ENCODE results near the gene CELF3.
A peak's percentile ranks its signal among the peaks of the same experiment; 100 is the strongest.
"Not testable (repeated sequence)": the region's sequence is repeated elsewhere in the genome, so short reads cannot be mapped to it uniquely, and the experiment has no call there.

The CELF3 gene

DNA sequence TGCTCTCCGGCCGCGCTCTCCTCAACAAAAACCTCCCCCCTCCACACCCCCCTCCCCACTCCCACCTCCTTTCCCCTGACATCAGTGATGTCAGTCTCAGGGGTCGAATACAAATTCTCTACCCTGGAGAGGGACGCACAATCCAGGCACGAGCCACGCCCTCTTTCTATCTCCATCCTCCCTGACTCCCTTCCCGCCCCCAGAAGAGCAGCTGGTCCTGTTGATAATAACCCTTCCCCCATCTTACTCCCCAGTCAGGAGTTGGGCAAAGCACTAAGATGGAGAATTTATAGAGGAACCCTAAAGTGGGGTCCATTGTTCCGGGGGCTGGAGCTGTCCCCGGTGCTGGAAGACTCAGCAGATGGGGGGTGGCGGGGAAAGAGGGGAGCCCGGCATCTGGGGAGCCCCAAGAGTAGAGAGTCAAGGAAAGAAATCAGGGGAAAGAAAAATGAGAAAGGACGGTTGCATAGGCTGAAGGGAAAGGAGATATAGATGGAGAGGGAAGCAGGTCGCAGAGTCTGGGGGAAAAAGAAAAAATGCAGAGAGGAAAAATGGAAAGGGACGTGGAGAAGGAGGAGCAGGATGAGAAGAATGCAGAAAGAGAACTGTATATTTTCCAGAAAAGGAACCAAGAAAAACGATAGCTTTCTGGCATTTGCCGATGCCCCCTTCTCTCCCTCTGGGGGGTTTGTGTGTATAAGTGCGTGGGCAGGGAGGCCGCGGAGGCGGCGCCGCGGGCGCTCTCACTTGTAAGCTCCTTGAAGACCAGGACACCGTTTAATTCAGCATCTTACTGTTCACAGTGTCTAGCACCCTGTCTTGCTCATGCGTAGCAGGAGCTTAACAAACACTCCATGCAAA, at the start of gene CELF3:
Gene CELF3 (minus strand): TSS at position 33 of the 861 bp plus-strand sequence. CDS start 783 bp downstream, outside the sequence.
- DNase-seq, result no peak

DNA sequence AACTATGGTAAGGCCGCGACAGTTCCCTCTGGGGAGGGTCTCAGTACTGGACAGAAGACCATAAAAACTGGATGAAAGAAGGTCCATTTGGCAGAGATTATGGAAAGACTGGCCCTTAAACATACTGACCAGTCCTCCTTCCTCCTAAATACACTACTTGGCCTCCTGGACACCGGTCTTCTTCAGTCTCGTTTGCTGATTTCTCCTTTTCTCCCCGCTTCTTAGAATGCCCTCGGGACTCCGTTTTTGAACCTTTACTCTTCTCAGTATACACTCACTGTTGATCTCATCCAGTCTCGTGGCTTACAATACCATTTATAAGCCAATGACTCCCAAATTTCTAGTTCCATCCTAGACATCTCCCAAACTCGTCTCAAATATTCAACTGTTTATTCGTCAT, 47.4 kb upstream of the CELF3 start:
- no peak for DNase-seq

DNA sequence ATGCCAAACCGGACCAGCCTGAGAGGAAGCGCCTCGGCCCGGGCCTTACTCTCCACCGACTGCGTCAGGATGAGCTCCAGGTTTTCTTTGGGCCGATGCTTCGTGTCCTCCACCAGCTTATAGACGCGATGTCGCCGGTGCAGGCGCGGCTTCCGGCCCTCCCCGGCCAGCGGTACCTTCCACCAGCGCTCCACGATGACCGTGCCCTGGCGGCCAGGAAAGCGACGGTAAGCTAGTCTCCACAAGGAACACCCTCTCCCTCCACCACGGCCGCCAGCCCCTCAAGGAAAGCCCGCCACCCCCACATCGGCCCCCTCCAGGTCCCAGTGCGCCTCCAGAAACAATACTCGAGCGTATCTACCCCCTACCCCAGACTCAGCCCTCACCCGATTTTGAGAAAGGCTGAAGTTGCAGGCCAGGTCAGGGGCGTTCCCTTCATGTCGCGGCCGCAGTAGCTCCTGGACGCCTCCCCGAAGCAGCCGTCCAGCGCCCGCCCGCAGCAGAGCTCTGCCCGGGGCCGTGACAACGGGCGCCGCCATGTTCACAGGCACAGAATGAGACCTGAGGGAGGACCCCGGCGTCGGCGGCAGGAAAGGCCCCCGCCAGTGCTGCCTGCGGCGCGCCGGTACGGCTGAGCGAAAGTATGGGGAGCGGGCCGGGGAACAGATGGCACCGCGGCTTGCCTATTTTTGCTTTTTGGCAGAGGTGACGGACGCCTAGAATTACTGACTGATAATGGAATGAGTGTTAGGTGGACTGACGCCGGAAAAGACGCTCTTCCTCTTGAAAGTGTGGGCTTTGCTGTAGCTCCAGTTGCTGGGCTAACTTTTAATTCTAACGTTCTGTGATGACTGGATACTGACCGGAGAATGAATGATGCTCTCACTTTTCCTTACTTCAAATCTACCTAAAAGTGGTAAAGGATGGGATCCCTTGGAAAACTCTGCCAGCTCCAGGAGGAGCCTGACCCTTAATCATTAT, 46.6 kb upstream of the CELF3 start, which contains the start of gene MRPL9:
Gene MRPL9 (minus strand): TSS at position 556 of the 981 bp plus-strand sequence. CDS start 17 bp downstream, at position 539.
- peak; percentile 93 for DNase-seq

GRCh38 chr1:151760597-151761385, 44.2 kb upstream of the CELF3 start:
- no peak for DNase-seq

- no peak for DNase-seq
Observed at GRCh38 chr1:151759241-151759640, 42.6 kb upstream of the CELF3 start.

- DNase-seq, result no peak
Observed at GRCh38 chr1:151756291-151756690, 39.7 kb upstream of the CELF3 start.

DNA sequence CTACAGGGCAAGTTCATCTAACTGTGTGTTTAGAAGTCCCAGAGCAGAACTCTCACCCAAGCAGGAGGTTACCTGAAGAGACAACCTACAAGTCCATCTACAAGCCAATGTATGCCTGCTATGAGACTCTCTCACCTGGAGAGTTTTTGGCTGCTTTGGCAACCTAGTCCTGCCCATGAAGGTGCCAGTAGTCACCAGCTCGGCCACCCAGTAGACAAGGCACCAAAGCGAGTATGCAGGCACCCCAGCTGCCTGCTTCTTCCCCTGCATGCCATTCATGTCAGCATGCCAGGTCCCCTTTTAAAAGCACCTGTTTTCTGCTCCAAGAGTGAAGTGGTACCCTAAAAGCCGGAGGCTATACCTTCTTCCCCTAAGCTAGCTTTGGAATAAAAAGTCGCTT, 24.9 kb upstream of the CELF3 start:
- no peak for DNase-seq

DNA sequence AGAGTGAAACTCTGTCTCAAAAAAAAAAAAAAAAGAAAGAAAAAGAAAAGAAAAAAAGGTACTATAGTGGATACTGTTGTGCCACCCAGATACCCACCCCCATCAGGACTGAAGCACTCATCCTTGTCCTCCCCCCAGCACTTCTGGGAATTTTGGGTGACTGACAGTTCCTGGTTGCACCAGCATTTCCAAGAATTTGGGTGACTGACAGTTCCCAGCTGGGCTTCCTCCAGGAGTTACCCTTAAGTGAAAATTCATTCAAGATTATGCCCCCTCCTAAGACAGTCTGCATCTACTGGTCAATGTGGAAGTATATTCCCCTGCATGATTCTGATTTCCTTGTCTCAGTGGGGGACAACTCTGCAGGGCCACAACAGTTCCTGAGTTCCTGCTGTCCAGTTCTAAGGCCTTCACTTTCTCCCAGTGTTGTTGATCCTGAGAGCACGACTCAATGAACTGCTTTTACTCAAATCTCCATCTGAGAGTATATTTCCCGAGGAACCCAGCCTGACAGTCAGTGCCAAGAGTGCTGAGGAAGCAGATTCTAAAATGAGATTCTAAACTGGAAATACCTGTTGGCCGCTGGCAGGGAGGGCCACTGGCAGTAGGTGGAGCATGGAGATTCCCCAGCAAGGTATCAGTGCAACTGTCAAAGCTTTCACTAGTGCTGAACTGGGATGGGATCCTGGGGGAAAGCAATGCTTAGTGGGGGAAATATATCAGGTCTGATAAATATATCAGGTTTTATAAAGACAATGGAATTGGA, 23.2 kb upstream of the CELF3 start:
- DNase-seq, result no peak

DNA sequence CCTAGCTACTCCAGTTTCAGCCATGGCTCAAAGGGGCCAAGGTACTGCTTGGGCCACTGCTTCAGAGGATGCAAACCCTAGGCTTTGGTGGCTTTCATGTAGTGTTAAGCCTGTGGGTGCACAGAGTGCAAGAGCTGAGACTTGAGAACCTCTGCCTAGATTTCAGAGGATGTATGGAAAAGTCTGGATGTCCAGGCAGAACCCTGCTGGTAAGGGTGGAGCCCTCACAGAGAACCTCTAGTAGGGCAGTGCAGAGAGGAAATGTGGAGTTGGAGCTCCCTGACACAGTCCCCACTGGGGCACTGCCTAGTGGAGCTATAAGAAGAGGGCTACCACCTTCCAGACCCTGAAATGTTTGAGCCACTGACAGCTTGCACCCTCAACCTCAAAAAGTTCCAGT, 20.9 kb upstream of the CELF3 start:
- DNase-seq, result no peak

DNA sequence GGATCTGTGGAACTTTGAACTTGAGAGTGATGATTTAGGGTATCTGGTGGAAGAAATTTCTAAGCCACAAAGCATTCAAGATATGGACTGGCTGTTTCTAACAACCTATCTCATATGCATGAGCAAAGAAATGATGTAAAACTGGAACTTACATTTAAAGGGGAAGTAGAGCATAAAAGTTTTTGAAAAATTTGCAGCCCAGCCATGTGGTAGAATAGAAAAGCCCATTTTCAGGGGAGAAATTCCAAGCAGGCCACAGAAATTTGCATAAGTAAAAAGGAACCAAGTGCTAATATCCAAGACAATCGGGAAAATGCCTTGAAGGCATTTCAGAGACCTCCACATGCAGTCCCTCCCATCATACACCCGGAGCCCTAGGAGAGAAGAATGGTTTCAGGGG, 20.4 kb upstream of the CELF3 start:
- no peak for DNase-seq

GRCh38 chr1:151733995-151734394, 17.4 kb upstream of the CELF3 start:
- DNase-seq, result not testable (repeated sequence)

- no peak for DNase-seq
Observed at GRCh38 chr1:151733126-151733525, 16.5 kb upstream of the CELF3 start.

GRCh38 chr1:151729966-151730291, 13.3 kb upstream of the CELF3 start:
- DNase-seq, result no peak

DNA sequence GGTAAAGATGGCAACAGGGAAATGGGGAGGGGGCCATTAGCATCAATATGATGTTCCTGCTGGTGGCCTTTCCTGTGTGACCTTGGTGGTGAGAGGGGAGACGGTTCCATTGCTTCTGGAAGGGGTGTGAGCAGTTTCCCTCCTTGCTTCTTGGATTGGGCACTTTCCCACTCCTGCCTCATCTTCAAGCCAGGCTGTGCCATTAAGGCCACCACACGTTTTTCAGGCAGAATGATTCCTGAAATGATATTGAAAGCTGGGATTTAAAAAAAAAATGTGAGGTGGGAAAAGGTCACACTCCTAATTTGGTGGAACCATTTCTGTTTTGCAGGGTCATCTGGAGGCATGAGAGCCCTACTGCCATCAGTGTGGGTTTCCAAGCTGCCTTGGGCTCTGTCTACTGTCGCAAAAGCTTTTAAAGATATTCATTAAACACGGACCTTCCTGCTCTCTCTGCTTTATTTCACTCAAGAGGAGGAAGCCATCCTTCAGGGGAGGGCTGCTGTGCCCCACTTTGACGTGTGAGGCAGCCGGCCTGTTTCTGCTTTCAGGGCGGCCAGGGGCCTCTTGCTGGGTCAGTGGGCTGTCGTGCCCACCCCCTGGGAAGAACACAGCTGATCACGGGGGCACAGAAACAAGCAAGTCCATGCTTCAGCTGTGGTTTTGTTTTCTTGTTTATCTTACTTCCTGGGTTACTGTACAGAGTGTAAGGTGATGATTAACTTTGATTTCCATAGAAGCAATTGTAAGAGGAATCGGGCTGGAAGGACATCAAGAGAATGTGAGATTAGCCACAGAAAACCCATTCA, 12.8 kb upstream of the CELF3 start:
- DNase-seq, result no peak

- no peak for DNase-seq
Observed at GRCh38 chr1:151728151-151729054, 11.8 kb upstream of the CELF3 start.

DNA sequence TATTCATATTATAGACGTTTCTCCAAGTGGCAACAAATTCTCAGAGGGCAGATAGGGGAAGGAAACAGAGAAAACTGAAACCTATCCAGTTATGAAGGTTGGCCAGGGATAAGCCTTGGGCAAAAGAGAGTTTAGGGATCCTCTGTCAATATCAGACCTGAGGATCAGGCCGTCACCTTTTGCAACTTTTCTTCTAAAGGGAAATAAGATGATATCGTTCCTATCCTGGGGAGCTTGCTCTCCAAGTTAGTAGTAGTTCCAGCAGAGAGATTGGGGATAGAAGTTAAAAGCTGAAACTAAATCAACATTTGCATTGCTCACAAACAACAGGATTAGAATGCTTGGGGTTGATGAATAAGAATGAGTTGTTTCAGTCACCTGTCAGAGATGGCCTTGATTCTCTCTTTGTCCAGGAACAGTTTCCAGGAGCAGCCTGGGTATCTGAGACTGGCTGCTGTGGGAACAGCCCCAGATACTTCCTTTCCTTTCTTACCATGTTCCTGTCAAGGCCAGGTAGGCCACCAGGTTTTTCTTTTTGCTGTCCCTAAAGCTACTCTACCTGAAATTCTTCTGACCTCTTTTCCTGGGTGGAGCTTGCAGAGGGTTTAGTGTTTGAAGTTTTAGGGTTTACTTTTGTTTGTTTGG, 7.2 kb upstream of the CELF3 start:
- no peak for DNase-seq

DNA sequence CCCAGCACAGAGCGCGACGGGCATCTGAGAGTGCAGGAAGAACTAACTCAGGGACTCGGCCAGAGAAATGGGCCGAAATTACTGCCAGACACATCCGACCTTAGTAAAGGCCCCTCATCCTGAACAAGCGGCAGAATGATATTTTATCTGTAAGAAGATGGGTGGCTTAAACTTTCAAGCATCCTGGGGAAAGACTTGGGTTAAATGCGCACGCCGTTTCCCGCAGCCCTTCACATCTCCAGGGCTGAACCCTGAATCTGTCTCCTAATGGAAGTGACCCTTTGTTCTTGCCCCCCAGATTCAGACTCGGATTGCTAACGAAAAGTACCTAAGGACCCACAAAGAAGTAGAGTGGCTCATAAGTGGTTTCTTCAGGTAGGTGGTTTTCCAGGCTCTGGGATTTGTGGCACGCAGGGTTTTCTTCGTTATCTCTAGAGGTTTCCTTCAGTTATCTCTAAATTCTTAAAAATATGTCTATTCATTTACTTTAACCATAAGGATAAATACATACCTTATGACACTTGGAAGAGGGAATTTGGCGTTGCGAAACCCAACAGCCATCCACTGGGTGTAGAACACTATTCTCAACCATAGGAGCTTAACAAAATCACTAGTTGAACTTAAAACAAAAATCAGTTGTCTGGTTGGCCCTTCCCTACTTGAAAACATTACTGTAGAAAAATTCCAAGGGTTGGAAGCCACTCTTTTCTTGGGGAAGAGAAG, 5.3 kb upstream of the CELF3 start:
- DNase-seq, result no peak

DNA sequence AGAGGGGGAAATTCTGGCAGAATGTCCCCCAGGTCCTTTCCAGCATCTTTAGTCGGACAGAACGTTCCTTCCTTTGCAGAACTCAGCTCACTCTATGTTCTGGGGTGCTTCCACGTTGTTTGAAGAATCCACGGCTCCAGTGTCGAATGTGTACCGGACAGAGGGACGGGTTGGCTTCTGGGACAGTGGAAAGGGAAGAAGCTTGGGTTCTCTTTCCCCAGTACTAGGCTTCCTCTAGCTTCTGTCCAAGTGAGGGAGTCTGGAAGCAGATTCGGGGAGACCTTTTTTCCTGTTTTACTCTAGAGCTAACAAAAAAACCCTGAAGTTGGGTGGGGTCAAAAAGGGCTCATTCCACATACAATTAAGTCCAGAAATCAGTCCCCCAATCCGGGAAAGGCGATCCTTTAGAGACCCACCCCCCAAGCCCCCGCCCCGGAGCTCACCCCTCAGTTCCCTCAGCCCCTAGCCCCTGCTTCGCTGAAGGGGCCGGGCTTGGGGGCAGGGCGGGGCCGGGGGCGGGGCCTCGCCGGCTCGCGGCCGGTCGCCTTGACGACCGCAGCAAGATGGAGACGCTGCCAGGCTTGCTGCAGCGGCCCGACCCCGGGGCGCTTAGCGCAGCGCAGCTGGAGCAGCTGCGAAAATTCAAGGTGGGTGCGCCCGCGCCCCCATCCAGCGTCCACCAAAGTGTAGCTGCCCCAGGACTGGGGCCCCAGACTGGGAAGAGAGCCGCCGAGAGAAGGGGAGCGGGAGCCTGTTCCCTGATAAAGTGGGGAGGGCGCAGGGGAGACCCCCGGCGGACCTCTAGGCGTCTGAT, 4.6 kb upstream of the CELF3 start, which contains the start of gene RIIAD1:
Gene RIIAD1 (plus strand): TSS at position 549 of the 814 bp plus-strand sequence. CDS start 15 bp downstream, at position 564.
- peak; percentile 77 for DNase-seq

All from activated CD8-positive, alpha-beta memory T cell treated with anti-CD3 and anti-CD28 coated beads for 24 hours (primary cell).